HS-5 (cell line): Measurements from ENCODE around the gene GMDS.
A peak's percentile ranks its signal among the peaks of the same experiment; 100 is the strongest.

Experiments used
- DNase-seq: peaks from one replicate; pipeline ENCODE4 v3.0.0-alpha.2; 2012; ENCODE audit warnings: low read depth

Gene GMDS

DNA sequence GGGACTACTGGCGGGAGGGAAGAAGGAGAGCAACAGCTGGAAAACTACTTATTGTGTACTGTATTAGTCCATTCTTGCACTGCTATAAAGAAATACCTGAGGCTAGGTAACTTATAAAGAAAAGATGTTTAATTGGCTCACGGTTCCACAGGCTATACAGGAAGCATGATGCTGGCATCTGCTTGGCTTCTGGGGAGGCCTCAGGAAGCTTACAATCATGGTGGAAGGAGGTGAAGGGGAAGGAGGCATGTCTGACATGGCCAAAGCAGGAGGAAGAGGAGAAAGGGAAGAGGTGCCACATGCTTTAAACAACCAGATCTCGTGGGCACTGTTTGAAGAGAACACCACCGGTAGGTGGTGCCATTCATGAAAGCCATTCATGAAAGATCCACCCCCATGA is 67.3 kb downstream of the GMDS start:
- no peak for DNase-seq

DNA sequence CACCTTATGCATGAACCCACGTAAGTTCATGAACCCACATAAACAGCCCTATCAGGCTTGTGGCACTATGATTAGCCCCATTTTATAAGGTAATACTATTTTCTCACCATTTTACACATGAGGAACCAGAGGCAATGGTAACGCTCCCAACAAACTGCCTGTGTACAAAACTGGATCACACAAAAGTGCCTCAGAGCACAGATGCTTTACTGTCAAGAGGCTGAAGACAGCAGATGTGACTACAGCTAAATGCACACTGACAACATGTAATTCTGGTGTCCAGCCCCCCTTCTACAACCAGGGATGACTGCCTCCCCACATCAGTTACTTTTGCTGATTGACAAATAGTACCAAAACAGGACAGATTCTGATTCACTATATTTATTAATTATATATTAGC is 69.6 kb downstream of the GMDS start:
- DNase-seq = no peak

DNA sequence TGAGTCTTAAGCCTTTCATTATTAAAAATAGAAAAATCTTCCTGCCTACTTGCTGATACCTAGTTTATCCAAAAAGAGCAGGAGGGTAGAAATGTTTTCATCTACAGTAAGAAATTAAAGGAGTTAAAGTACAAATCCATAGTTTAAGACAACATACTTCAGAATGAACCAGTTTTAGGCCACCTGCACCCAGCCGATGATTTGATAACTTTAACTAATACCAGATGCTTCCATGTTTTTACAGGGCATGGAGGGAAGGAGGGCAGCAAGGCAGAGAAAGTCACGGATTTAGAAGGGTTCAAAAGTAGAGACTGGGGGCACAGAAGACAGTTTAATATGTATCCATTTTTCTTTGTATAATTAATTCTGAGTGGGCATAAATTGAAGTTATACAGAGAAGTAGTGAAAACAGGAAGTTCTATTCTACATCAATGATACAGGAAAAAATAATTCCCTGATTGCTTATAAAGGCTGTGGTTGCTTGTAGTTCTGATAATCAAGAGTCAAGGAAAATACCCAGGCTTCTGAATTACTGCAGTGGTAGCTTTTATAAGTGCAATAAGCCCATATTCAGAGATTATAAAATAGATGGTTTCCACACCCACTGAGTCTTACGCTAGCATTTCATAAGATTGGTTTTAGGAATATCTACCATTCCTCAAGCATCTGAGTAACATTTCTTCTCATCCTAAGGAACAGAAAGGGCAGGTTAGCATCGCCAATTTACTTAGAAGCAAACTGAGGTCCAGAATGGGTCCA is 72.0 kb downstream of the GMDS start:
- no peak for DNase-seq

DNA sequence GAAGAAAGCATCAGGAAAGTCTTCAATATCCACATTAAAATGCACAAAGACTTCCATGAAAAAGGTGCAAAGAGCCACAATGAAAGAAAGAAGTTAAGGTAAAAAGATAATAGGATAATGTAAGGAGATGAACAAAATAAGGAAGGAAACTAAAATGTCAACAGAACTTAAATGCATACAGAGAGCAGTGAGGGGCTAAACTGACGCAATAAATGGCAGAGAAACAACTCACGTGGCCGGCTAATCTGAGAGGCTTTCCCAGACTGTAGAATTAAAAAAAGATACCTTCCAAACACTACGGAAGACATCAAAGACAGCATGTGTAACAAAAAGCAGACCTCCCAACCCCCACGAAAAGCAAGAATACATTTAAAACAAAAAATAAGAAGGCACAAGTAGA is 73.7 kb downstream of the GMDS start:
- no peak for DNase-seq

DNA sequence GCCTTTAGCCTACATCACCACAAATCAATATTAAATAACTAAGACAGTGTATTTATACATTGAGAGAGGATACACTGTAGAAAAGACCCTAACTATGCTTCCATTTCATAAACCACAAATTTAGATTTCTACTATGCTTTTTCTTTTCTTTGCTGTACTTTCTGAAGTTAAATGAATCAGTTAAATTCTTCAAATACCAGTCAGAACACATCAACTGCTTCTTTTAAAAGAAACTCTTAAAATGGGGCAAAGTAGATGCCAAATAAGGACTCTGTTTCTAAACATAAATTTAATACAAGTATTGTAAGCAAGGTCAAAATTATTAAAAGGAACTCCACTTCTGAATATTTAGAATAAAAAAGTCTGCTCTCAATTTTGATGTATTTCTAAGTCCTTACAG is 76.9 kb downstream of the GMDS start:
- no peak for DNase-seq

DNA sequence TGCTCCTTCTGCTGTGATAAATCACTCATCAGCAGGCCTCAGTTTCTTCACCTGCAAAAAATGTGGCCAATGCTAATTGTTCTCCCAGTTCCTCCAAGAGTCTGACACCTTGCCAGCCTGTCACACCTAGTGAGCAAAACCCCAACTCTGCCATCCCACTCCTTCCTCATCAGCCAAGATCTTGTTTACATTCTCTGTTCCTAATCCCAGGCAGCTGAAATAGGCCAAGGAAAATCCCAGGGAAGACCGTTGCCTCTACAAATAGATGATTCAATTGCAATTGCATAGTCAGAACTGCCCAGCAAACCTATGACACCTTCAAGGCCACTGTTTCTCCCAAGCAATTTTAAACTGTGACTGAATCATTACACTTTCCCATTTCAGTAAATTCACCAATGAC is 78.7 kb downstream of the GMDS start:
- no peak for DNase-seq

DNA sequence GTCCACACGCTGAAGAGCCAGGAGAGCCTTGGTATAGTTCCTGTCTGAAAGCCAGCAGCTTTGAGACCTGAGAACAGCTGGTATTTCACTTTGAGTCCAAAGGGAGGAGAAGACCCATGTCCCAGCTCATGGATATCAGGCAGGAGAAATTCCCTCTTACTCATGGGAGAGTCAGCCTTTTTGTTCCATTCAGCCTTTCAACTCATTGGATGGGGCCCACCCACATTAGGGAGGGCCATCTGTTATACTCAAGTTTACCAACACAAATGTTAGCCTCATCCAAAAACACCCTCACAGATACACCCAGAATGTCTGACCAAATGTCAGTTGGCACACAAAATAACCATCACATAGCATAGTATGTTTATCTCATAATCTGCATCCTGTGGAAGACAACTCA is 80.1 kb downstream of the GMDS start:
- no peak for DNase-seq

DNA sequence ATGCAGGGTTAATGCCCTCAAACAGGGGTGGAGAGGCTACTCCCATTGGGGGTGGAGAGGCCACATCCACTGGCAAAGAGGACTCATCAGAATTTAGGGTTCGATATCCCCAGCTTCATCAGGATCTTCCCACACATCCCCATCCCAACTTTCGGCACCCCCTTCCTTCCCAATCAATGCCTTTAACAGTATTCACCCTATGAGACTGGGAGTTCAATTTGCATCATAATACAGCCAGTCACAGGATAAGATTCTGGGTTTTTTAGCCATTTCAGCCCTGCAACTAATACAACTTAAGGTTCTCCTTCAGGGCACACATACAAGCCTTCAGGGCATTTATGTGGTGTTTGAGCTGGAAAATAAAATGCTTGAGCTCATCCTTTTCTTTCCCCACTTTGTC is 80.9 kb downstream of the GMDS start:
- no peak for DNase-seq

DNA sequence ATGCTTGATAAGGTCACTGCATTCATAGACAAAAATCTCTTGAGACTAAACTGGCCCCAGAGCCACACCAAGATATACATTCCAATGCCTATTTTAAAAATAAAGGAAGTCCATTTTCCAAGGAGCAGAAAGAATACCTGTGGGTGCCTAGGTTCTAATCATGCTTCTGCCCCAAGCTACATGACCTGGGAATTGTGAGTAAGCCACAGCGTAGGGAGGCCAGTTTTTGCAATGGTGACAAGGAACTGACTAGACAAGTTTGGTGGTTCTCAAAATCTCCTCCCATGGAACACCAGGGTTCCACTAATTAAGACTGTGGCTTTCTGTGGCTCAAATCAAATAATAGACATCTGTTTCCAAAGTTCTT is 83.3 kb downstream of the GMDS start:
- DNase-seq = no peak

DNA sequence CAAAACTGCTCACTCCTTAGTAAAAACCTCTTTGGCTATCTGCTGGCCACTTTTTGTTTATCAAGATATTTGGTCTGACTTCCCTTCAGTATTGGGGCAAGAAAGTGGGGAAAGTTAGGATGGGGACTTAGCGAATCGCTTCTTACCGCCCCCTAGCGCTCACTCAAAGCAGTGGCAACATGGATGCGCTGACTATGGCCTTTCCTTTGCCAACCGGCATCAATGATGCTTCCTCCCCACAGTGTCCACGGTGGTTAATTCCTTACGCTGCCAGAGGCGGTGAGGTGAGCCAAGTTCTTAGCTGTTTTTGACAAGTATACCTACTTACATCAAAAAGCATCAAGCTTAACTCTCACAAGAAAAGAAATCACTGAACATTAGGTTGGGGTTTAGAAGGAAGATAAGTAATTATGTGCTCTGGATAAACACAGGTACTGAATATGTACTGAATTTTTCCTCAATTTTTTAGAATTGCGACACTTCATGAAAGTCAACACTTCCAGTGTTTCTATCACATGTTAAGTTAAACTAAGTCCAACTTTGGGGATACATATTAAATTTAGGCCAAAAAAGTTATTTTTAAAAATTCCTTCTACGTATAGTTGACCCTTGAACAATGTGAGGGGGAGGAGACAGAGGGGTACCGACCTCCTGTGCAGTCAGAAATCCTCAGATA is 86.7 kb downstream of the GMDS start:
- no peak for DNase-seq

DNA sequence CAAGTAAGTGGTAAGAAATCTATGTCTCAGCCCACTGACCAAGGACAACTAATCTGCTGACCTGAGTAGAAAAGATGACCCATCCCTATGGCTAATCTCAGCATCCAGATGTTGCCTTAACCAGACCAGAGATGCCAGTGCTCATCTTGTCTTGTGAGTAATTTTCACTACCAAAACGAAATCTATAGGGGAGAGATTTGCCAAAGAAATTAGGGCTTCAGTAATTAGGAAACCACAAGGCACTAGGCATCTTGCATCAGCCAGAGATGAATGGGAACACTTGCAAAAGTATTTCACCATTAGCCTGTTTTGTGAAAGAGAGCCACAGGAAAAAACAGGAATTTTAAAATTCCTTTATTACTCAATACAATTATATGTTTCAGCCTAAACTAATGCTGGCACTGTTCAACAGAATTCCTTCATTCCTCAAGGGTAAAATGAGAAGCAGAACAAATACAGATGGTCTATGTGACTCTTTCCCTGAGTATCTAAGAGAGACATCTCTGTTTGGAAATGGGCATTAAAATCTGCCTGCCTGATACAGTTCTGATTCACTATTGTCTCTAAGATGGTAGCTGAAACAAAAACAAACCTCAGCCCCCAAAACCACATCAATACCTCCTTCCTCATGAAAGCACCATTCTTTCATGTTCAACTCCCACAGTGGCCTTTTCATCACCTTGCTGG is 87.8 kb downstream of the GMDS start:
- DNase-seq = peak; percentile 89

DNA sequence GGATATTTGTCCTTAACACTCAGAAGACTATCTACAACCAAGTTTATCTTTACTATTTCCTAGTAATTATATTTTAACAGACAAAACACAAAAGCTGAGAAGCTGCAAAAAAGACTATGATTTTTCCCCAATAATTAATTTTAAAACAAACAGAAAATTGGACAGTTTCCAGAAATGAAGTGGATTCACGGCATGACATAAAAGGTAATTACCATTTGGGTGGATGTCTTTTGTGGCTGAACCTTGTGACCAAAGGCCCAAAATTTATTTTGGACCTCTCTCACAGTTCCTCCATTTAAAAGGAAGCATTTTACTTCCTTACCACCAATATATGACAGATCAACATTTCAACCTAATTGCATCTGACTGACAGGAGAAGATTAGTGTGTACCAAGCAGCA is 90.2 kb downstream of the GMDS start:
- DNase-seq = no peak

DNA sequence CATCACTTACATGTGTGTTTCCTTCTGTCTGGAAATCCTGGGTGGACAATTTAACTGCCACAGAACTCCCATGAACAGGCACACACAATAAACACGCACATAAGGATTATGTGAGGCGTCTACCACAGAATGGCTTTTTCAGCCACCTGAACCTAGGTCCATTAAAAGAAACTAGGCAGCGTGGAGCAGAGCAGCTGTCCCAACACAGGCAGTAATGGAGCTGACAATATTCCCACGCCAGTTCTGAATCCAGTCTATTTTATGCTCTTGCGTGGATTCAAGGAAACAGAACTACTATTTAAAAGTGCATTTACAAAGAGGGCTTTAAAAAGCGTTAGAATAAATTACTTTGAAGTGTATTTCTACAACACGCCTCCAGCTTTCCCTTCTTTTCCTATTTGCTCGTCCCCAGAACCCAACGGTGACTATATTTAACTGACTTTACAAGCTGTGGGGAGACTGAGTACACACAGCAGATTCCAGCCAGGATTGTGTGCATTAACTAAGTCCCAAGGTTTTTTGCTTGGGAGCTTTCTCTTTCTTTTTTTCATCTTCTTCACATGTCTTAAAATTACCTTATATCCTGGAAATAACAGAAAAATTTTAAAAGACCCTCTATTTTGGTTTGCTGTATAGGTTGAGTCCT is 95.9 kb downstream of the GMDS start:
- no peak for DNase-seq

DNA sequence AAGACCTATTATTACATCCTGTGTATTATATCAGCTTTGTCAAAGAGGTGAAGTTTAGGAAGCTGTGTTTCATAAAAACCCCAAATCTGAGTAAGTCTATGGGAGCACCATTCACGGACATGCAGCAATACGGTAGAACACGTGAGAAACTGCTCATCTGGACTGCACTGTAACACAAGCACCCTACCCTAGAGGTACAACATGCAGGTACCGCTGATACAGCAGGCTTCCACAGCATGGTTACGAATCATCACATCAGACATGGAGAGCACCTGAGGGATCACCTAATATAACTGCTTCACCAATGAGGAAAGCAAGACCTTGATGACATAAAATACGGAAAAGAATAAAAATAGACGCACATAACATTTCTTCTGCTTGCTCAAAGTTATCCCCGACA is 96.7 kb downstream of the GMDS start:
- no peak for DNase-seq

DNA sequence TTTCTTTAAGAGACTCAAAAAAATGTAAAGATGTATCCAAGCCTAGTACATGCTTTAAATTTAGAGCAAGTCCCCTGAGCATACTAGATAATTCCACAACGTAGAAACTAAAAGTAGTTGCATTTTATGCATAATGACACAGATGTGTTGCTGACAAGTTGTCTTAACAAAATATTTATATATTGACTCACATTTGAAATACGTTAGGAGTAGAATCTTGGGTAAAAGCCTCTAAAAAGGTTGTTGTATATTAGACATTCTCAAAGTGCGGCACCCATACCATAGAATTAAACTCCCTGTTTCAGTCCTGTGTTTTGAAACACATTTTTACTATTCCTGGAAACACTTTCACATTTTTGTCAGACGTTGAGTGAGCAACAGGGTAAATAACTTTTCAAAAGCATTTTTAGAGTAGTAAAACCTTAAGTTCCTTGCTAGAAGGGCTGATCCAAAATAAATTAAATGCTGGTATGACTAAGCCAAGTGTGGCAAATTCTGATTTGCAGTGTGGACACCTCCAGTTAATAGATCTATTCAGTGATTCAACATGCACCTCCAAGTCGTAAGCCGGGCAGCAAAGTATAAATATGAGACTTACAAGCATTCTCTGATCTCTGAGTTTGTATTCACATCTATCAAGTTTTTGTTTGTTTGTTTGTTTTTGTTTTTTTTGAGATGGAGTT is 97.5 kb downstream of the GMDS start:
- DNase-seq = no peak

DNA sequence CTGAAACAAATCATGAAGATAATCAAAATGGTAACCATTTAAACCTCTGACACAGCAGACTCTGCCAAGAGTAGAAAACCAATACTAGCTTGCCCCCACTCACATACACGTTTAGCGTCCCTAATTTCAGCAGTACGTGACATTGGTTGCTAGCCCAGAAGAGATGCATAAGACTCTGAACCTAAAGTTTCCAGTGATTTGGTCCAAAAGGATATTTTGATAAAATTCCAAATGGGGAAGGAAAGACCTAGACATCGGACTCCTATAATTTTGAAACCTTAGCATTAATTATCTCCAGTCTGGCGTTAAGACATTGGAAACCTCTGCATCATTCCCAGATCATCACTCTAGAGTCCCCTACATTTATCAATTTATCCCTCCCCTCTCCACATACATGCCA is 98.1 kb downstream of the GMDS start:
- no peak for DNase-seq

DNA sequence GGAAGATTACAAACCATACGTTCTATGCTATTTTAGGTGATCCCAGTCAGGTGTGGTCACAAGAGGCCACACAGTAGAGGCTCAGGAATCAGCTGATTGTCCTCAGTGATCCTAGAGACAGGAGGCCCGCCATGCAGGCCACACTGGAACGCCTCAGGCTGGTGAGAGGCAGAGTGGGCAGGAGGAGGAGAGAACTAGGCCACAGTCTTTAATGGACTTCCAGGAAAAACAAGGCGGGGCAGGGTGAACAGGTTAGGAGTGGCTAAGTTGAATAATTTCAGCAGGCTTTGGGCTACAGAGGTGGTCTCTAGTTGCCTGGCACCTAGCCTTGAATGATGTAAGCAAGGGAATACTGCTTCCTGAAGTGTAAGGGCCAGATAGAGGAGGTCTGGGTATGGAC is 101.2 kb downstream of the GMDS start:
- DNase-seq = no peak

DNA sequence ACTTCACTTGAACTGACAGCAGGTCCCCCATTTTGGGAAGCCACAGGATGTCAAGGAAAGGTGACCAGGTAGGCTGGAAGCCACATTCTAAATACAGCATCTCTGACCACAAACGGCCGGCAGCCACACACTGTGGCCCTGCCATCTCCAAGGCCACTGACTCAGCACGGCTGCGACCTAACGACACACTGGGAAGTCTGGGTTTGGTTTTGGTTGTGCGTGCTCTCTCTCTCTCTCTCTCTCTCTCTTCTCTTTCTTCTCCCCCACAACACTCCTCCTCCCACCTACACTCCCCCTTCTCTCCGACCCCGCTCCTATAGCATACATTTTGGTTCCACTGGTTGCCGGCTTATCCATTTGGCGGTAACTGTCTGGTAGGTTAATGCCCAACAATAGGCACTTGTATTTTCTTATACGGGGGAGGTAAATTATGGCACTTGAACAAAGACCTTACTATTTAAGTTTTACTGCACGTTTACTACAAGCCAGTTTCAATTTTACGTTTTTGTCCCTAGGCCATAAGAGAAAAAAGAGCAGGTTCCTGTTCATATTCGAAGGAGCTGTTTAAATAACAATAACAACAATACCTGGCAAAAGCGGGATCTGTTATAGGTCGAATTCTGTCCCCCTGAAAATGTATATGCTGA is 103.6 kb downstream of the GMDS start:
- DNase-seq = no peak

DNA sequence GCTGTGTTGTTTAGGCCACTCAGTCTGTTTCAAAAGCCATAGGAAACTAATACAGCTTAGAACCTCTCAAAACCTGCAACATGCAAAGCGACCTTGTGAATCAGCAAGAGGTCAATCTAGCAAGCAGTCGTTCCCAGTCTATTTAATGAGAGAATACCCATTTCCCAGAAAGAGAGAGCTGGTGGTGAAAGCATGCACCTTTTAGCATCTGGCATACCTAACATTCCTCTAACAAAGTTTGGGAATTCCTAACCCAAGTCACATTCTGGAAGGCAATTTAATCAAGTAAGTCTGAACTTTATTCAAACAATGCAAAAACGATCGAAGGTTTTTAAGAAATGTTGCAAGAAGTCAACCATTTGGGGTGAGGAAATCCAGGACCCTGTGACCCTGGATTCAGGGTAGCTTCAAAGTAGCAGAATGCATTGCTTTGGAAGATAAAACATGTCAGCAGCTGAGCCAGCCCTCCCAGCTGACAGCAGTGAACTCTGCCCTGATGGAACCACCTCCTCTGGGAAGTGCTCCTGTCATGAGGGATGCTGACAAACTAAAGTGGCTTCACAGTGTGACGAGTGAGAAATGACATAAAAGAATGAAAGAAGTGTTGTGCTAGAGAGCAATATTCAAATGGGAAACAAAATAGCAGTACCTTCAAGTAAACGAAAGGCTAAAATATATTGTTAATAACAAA is 104.8 kb downstream of the GMDS start:
- no peak for DNase-seq

DNA sequence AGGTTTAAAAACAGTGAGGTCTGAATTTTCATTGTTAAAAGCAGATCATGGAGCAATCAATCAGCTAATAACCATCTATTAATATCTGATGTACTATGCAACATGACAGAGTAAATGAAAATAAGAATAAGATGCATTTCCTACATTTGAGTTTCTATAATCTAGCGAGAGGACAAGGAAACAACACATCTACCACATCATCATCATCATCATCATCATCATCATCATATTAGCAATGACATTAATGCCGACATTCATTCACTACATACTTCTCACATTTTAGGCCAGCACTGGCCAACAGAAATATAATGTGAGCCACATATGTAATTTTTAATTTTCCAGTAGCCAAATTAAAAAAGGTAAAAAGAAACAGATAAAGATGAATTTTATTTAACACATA is 110.0 kb downstream of the GMDS start:
- DNase-seq = no peak

DNA sequence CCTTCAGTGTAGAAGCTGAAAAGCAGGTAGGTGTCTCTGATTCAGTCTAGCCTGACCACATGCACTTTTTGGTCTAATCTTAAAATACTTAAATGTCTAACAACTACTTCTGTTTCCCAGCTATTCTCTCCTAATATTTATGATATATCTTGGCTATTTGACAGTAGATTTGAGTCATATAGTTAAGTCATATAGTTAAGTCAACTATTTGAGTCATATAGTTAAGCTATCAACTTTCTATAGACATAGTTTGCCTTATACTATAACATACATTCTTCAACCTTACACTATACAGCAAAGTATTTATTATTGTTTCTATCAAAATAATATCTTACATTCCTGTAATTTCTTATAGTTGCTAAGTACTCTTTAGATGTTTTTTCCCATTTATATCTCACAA is 110.9 kb downstream of the GMDS start:
- DNase-seq = no peak
